DND-41 (cell line): ENCODE measurements around the gene DCP1B.

Experiments
- ATAC-seq: fragments of 200-7000 bp; cut with Tn5 transposase; 3 replicates; pipeline ENCODE4 v1.9.1; 2021; ENCODE audit warnings: low read depth; ENCODE audit not compliant: insufficient read depth
- DNase-seq: peaks from one replicate; pipeline ENCODE4 v3.0.0-alpha.2; 2020
- H2AFZ ChIP-seq: 2 replicates; pipeline ENCODE4 v1.6.0; 2012; ENCODE audit warnings: low read depth, low read length
- H3K27ac ChIP-seq: 2 replicates; pipeline ENCODE4 v1.5.1; 2012; ENCODE audit warnings: low read length, inconsistent platforms
- H3K27me3 ChIP-seq: fragments of 200-600 bp; sonication (generic); 2 replicates; pipeline ENCODE4 v1.6.0; 2012; ENCODE audit warnings: low read length, mild to moderate bottlenecking, inconsistent platforms; ENCODE audit not compliant: insufficient read depth, poor library complexity
- H3K36me3 ChIP-seq: 2 replicates; pipeline ENCODE4 v1.5.1; 2012; ENCODE audit warnings: low read length, inconsistent platforms; ENCODE audit not compliant: insufficient read depth
- H3K4me1 ChIP-seq: 2 replicates; pipeline ENCODE4 v1.5.1; 2012; ENCODE audit warnings: mild to moderate bottlenecking, low read length; ENCODE audit not compliant: insufficient read depth
- H3K4me2 ChIP-seq: 2 replicates; pipeline ENCODE4 v1.6.0; 2012; ENCODE audit warnings: mild to moderate bottlenecking, moderate library complexity, low read length, inconsistent platforms; ENCODE audit not compliant: insufficient read depth
- H3K4me3 ChIP-seq, 2 experiments: fragments of 200-600 bp in 1 of 2; shearing (Covaris generic) in 1 of 2; 2 replicates each; pipeline ENCODE4 v1.5.1; 2012 to 2016; ENCODE audit warnings: inconsistent platforms in 2 of 2, low read length in 2 of 2, mild to moderate bottlenecking in 2 of 2, low read depth in 1 of 2, moderate library complexity in 1 of 2
- H3K79me2 ChIP-seq: 2 replicates; pipeline ENCODE4 v1.6.0; 2012; ENCODE audit warnings: low read length, inconsistent platforms; ENCODE audit not compliant: insufficient read depth
- H3K9ac ChIP-seq: 2 replicates; pipeline ENCODE4 v1.6.0; 2012; ENCODE audit warnings: low read depth, mild to moderate bottlenecking, inconsistent platforms, low read length, moderate library complexity
- H3K9me3 ChIP-seq: 2 replicates; pipeline ENCODE4 v1.5.1; 2012; ENCODE audit warnings: low read length, moderate library complexity, mild to moderate bottlenecking, inconsistent platforms; ENCODE audit not compliant: insufficient read depth, severe bottlenecking
- H4K20me1 ChIP-seq: 2 replicates; pipeline ENCODE4 v1.6.0; 2012; ENCODE audit warnings: low read length; ENCODE audit not compliant: insufficient read depth
- CTCF ChIP-seq: IDR thresholded peaks from 2 replicates; pipeline ENCODE4 v1.5.1; 2012; ENCODE audit warnings: borderline replicate concordance, low read length, moderate library complexity, mild to moderate bottlenecking; ENCODE audit not compliant: poor library complexity, severe bottlenecking; ENCODE audit errors: extremely low read depth
- EZH2 ChIP-seq: IDR thresholded peaks from 3 replicates; pipeline ENCODE4 v1.6.1; 2012; ENCODE audit warnings: borderline replicate concordance, low read depth, mild to moderate bottlenecking, moderate library complexity, low read length, inconsistent platforms; ENCODE audit not compliant: severe bottlenecking

Gene DCP1B

GRCh38 chr12:2011643-2012607, 7.7 kb upstream of the DCP1B start:
- Histone ChIP-seq H3K27me3 (peaks cover 5% of the 10 kb centered on the region), H3K4me2 (no peak overlapping the region), H4K20me1 (no peaks in the 10 kb centered on the region), H3K36me3 (no peaks in the 10 kb centered on the region), H2AFZ (no peak overlapping the region), H3K9me3 (no peaks in the 10 kb centered on the region), H3K27ac (no peak overlapping the region), H3K9ac (no peak overlapping the region), H3K4me1 (no peaks in the 10 kb centered on the region), H3K79me2 (no peaks in the 10 kb centered on the region), H3K4me3 (no peak overlapping the region)
- DNase-seq = no peak
- ATAC-seq = no peak
- TF ChIP-seq CTCF (peak; percentile 30), EZH2 (no peak)

DNA sequence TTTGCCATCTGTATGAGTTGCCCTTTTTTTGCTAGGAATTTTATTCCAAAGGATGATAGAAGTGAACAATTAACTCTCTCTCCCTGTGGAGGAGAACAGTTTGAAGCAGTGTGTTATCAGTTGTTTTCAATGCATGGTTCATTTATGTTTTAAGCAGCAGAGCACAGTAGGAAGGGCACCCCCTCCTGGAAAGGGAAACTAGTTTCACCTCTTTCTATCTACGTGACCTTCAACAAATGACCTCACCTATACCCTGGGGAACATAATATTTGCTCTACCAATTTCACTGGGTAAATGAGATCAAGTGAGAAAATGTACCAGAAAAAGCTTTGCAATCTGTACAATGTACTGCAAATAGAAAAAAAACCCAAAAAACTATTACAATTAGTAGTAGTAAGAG, 5.4 kb upstream of the DCP1B start:
- TF ChIP-seq CTCF = peak; percentile 34
- no peak for TF ChIP-seq EZH2
- Histone ChIP-seq H3K9me3 (no peaks in the 10 kb centered on the region), H3K9ac (no peak overlapping the region), H3K4me3 (no peak overlapping the region), H3K27ac (no peak overlapping the region), H3K79me2 (no peaks in the 10 kb centered on the region), H3K27me3 (peaks cover 5% of the 10 kb centered on the region), H3K4me2 (no peak overlapping the region), H3K36me3 (no peaks in the 10 kb centered on the region), H2AFZ (no peak overlapping the region), H3K4me1 (peaks cover 5% of the 10 kb centered on the region), H4K20me1 (no peaks in the 10 kb centered on the region)
- DNase-seq = no peak
- ATAC-seq = peak; percentile 58; the same call in 2 of the 3 replicates

DNA sequence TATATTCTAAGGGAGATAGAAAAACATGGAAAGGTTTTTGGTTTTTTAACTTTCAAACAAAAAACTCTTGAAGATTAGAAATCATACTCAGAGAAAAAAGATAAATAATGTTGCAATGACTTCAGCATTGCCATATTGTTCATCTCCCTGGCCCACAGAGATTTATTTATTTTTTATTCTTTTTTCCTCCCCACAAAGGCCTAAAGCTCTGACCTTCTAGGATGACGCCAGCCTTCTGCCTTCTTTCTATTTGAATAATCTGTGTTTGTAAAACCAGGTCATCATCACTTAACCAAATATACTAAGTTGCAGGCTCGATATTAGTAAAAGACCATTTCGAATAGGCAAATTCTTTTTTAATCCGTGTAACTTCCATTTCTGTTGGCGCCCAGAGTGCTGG, 4.4 kb upstream of the DCP1B start:
- H3K4me3 ChIP-seq = no peak overlapping the region
- H3K4me2 ChIP-seq = no peak overlapping the region
- no peak for TF ChIP-seq CTCF
- no peak for TF ChIP-seq EZH2
- no peak overlapping the region for H3K9ac ChIP-seq
- peaks cover 3% of the 10 kb centered on the region for H3K79me2 ChIP-seq
- peaks cover 5% of the 10 kb centered on the region for H3K27me3 ChIP-seq
- H2AFZ ChIP-seq = no peak overlapping the region
- H3K4me1 ChIP-seq = peaks cover 7% of the 10 kb centered on the region
- no peak for ATAC-seq
- H4K20me1 ChIP-seq = no peaks in the 10 kb centered on the region
- no peaks in the 10 kb centered on the region; the same call in 1 of the 2 replicates for H3K36me3 ChIP-seq
- no peak for DNase-seq
- no peaks in the 10 kb centered on the region for H3K9me3 ChIP-seq
- no peak overlapping the region for H3K27ac ChIP-seq
